K562 (cell line): ENCODE data around the gene LY6G6C. TPM values are rescaled to one million over a fixed set of nuclear protein-coding genes. Genes with fewer than 3 reads are reported as not detected.

Experiments used
- BHLHE40 ChIP-seq: IDR thresholded peaks from 2 replicates; pipeline ENCODE4 v1.6.1; 2011; ENCODE audit warnings: low read length, improper control_type of control experiment
- BMI1 ChIP-seq: fragments of 150-350 bp; IDR thresholded peaks from 2 replicates; pipeline ENCODE4 v1.6.1; 2014; ENCODE audit warnings: low read length
- E2F3 ChIP-seq: fragments of 250-450 bp; sonication (Bioruptor Pico); IDR thresholded peaks from 2 replicates; pipeline ENCODE4 v1.4.0; 2020; ENCODE audit warnings: mild to moderate bottlenecking
- HLTF ChIP-seq: fragments of 450-650 bp; IDR thresholded peaks from 2 replicates; pipeline ENCODE4 v1.6.1; 2016
- MTA1 ChIP-seq: fragments of 450-650 bp; IDR thresholded peaks from 2 replicates; pipeline ENCODE4 v1.6.1; 2017; ENCODE audit warnings: borderline replicate concordance
- NR2C1 ChIP-seq, 2 experiments: fragments of 450-650 bp; IDR thresholded peaks; 2 replicates each; pipeline ENCODE4 v1.6.1; 2017; ENCODE audit warnings: mild to moderate bottlenecking in 2 of 2, antibody characterized with exemption in 1 of 2, inconsistent platforms in 1 of 2, missing compliant biosample characterization in 1 of 2, missing genetic modification characterization in 1 of 2
- RAD21 ChIP-seq, 2 experiments: fragments of 250-450 bp in 1 of 2; fragments of 450-650 bp in 1 of 2; sonication (Bioruptor Pico) in 1 of 2; formaldehyde crosslinking in 1 of 2; IDR thresholded peaks in 1 of 2; conservative IDR thresholded peaks in 1 of 2; 2 replicates each; pipeline versions ENCODE4 v1.4.0 to v1.8.0; 2020 to 2022; ENCODE audit warnings: mild to moderate bottlenecking in 2 of 2, moderate library complexity in 1 of 2
- RBM17 ChIP-seq: fragments of 200-400 bp; formaldehyde crosslinking; IDR thresholded peaks from 2 replicates; pipeline ENCODE4 v1.6.1; 2017; ENCODE audit warnings: low read depth, mild to moderate bottlenecking, low read length, borderline replicate concordance
- SUPT5H ChIP-seq: fragments of 450-650 bp; IDR thresholded peaks from 2 replicates; pipeline ENCODE4 v1.6.1; 2016
- ZBTB17 ChIP-seq: fragments of 450-650 bp; formaldehyde crosslinking; IDR thresholded peaks from 2 replicates; pipeline ENCODE4 v1.4.0; 2020; ENCODE audit warnings: mild to moderate bottlenecking
- ZC3H8 ChIP-seq: fragments of 450-650 bp; IDR thresholded peaks from 2 replicates; pipeline ENCODE4 v1.6.1; 2017
- ZNF239 ChIP-seq: fragments of 250-450 bp; sonication (Bioruptor Pico); IDR thresholded peaks from 2 replicates; pipeline ENCODE4 v1.4.0; 2020; ENCODE audit warnings: mild to moderate bottlenecking
- ZNF707 ChIP-seq: fragments of 250-450 bp; sonication (Bioruptor Pico); conservative IDR thresholded peaks from 2 replicates; pipeline ENCODE4 v1.8.0; 2022; ENCODE audit warnings: inconsistent platforms, mild to moderate bottlenecking, moderate library complexity
- ZNF766 ChIP-seq: fragments of 200-800 bp; sonication (Bioruptor generic); conservative IDR thresholded peaks from 2 replicates; pipeline ENCODE4 v1.6.1; 2016; ENCODE audit warnings: missing genetic modification characterization, missing compliant biosample characterization
- polyA plus RNA-seq, 8 experiments: library from polyadenylated mRNA; depleted of rRNA in 4 of 8; stranded (reverse) in 5 of 8; unstranded in 3 of 8; fragments of >200 nt; fragmentation: Nextera tagmentation in 2 of 8; fragmentation: Illumina TruSeq in 1 of 8; extraction: Ambion mirVana in 2 of 8; extraction: Trizol in 1 of 8; gene quantifications; 2 replicates each; pipeline versions ENCODE4 v1.2.1 to v1.2.3, GENCODE V29; 2011 to 2014; ENCODE audit warnings: inconsistent platforms in 1 of 8, missing spikeins in 1 of 8
- total RNA-seq, 7 experiments: library from RNA; depleted of rRNA in 6 of 7; stranded (reverse); fragments of >200 nt in 6 of 7; fragmentation: Illumina TruSeq in 2 of 7; extraction: Trizol in 2 of 7; gene quantifications; 2 replicates each; pipeline versions ENCODE4 v1.2.1 to v1.2.3, GENCODE V29; 2011 to 2021; ENCODE audit warnings: low replicate concordance in 1 of 7
- TF ChIP-seq, protein P1 (sequence below): sonication (generic); formaldehyde crosslinking; IDR thresholded peaks from 2 replicates; pipeline ENCODE4 v1.8.0; 2022; ENCODE audit warnings: mild to moderate bottlenecking, missing genetic modification reagents
- TF ChIP-seq, protein P2 (sequence below): fragments of 450-650 bp; conservative IDR thresholded peaks from 2 replicates; pipeline ENCODE4 v1.6.1; 2016; ENCODE audit warnings: missing genetic modification characterization, low read depth, mild to moderate bottlenecking, missing compliant biosample characterization, moderate library complexity
- TF ChIP-seq, protein P3 (sequence below): sonication (generic); formaldehyde crosslinking; IDR thresholded peaks from 2 replicates; pipeline ENCODE4 v1.8.1; 2023; ENCODE audit warnings: missing genetic modification reagents, mild to moderate bottlenecking, borderline replicate concordance
- TF ChIP-seq, protein P4 (sequence below): fragments of 250-450 bp; sonication (Bioruptor Pico); IDR thresholded peaks from 2 replicates; pipeline ENCODE4 v1.5.0; 2020; ENCODE audit warnings: mild to moderate bottlenecking, borderline replicate concordance

LY6G6C gene
- total and polyA plus RNA-seq, 9 of the 15 experiments (the other 6 are each of a cell fraction or from before 2014, with no cell fraction given), result 0.06 to 0.20 TPM; not detected in 7

DNA sequence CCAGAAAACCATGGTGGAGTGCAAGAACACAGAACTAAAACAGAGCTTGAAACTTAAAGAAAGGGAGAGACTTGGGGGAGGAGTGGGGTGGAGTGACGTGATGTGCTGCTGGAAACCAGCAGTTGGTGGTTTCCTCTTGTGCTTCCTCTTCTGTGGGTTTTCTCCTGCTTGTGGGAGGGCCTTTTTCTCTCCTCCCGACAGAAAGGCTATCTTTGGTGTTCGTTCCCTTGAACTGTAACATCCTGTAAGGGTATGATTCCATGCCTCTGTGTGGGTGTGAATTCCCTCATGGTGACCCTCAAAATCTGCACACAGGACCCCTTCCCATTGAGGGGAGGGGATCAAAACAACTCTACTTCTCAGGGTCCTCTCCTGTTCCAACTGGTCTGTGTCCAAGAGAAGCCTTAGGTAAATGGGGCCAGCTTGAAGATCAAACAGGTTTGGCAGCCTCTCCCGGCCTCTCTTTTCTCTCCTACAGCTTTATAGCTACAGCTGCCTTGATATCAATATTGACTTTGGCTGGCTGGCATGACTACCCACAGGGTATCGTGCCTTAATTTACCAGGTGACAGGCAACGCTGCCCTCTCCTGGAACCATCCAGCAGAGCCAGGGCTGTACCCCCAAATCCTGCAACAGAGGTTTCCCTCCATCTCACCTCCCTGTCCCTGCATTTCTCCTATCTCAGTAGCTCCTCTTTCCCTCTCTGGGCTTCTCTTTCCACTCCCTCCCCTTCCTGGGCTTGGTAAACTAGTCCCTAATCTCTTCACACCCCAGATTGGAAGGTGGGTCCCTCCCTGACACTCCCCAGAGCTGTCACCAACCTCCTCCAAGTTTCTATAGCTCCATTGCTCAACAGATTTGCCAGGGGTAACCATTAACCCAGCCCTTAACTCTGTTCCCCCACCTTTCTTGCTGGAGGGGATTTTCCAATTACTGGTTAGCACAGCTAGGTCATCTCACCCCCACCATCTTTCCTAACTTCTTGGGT lies 16.7 kb upstream of the LY6G6C start (continued):
- TF ChIP-seq, protein P1, sequence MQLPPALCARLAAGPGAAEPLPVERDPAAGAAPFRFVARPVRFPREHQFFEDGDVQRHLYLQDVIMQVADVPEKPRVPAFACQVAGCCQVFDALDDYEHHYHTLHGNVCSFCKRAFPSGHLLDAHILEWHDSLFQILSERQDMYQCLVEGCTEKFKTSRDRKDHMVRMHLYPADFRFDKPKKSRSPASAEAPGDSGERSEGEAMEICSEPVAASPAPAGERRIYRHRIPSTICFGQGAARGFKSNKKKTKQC (CRISPR knock-in tag), result no peak
- TF ChIP-seq ZC3H8, result no peak; the same call in 1 of the 2 replicates
- TF ChIP-seq BMI1, result no peak
- TF ChIP-seq, protein P2, sequence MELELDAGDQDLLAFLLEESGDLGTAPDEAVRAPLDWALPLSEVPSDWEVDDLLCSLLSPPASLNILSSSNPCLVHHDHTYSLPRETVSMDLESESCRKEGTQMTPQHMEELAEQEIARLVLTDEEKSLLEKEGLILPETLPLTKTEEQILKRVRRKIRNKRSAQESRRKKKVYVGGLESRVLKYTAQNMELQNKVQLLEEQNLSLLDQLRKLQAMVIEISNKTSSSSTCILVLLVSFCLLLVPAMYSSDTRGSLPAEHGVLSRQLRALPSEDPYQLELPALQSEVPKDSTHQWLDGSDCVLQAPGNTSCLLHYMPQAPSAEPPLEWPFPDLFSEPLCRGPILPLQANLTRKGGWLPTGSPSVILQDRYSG (tag), result 0 out of 2 replicates have a peak, but pooled peaks have one; percentile 38
- no peak for TF ChIP-seq NR2C1 (IDR thresholded peaks at IDR 0.05)
- TF ChIP-seq NR2C1 (tag; IDR thresholded peaks at IDR 0.05), result no peak
- no peak for TF ChIP-seq ZNF766
- no peak for TF ChIP-seq RBM17
- TF ChIP-seq, protein P3, sequence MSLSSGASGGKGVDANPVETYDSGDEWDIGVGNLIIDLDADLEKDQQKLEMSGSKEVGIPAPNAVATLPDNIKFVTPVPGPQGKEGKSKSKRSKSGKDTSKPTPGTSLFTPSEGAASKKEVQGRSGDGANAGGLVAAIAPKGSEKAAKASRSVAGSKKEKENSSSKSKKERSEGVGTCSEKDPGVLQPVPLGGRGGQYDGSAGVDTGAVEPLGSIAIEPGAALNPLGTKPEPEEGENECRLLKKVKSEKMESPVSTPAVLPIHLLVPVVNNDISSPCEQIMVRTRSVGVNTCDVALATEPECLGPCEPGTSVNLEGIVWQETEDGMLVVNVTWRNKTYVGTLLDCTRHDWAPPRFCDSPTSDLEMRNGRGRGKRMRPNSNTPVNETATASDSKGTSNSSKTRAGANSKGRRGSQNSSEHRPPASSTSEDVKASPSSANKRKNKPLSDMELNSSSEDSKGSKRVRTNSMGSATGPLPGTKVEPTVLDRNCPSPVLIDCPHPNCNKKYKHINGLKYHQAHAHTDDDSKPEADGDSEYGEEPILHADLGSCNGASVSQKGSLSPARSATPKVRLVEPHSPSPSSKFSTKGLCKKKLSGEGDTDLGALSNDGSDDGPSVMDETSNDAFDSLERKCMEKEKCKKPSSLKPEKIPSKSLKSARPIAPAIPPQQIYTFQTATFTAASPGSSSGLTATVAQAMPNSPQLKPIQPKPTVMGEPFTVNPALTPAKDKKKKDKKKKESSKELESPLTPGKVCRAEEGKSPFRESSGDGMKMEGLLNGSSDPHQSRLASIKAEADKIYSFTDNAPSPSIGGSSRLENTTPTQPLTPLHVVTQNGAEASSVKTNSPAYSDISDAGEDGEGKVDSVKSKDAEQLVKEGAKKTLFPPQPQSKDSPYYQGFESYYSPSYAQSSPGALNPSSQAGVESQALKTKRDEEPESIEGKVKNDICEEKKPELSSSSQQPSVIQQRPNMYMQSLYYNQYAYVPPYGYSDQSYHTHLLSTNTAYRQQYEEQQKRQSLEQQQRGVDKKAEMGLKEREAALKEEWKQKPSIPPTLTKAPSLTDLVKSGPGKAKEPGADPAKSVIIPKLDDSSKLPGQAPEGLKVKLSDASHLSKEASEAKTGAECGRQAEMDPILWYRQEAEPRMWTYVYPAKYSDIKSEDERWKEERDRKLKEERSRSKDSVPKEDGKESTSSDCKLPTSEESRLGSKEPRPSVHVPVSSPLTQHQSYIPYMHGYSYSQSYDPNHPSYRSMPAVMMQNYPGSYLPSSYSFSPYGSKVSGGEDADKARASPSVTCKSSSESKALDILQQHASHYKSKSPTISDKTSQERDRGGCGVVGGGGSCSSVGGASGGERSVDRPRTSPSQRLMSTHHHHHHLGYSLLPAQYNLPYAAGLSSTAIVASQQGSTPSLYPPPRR (CRISPR knock-in tag), result peak; percentile 60; the same call in 1 of the 2 replicates
- TF ChIP-seq MTA1, result peak; percentile 80
- TF ChIP-seq BHLHE40, result peak; percentile 51
- TF ChIP-seq ZNF239 (CRISPR knock-in tag), result peak; percentile 63
- TF ChIP-seq E2F3 (CRISPR knock-in tag), result 0 out of 2 replicates have a peak, but pooled peaks have one; percentile 18
- TF ChIP-seq RAD21 (CRISPR knock-in tag; conservative IDR thresholded peaks at IDR 0.05 in 1 of 2, IDR thresholded peaks at IDR 0.05 in 1 of 2), result peak; percentile 11 to 38; a peak in 2 of 4 replicates
- TF ChIP-seq, protein P4, sequence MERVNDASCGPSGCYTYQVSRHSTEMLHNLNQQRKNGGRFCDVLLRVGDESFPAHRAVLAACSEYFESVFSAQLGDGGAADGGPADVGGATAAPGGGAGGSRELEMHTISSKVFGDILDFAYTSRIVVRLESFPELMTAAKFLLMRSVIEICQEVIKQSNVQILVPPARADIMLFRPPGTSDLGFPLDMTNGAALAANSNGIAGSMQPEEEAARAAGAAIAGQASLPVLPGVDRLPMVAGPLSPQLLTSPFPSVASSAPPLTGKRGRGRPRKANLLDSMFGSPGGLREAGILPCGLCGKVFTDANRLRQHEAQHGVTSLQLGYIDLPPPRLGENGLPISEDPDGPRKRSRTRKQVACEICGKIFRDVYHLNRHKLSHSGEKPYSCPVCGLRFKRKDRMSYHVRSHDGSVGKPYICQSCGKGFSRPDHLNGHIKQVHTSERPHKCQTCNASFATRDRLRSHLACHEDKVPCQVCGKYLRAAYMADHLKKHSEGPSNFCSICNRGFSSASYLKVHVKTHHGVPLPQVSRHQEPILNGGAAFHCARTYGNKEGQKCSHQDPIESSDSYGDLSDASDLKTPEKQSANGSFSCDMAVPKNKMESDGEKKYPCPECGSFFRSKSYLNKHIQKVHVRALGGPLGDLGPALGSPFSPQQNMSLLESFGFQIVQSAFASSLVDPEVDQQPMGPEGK (CRISPR knock-in tag), result peak; percentile 80; the same call in 1 of the 2 replicates
- TF ChIP-seq ZNF707 (CRISPR knock-in tag), result peak; percentile 41; the same call in 1 of the 2 replicates
- peak; percentile 93 for TF ChIP-seq SUPT5H
- peak; percentile 78 for TF ChIP-seq ZBTB17 (CRISPR knock-in tag)
- TF ChIP-seq HLTF, result peak; percentile 82
